ENCODE measurements around the gene OR52B6.
"Not testable (repeated sequence)": the region's sequence is repeated elsewhere in the genome, so short reads cannot be mapped to it uniquely, and the experiment has no call there.

The OR52B6 gene

DNA sequence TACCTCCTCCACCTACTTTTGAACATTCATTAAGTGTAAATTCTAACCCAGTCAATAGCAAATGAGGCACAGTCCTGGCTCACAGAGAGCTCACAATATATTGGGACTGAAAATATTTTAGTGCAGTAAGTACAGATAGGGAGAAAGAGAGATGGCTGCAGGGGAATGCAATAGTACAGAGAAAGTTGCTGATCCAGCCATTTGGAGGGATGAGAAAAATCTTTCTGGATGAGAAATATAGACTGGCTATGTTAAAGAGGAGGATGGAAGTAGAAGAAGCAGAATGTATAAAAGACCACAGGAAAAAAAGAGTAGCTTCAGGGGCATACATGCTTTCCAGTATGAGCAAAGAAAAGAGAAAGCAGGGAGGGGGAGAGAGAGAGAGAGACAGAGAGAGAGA lies 3.6 kb upstream of the OR52B6 start:
- Histone ChIP-seq H3K27ac (no peak overlapping the region), H3K4me1 (no peaks in the 10 kb centered on the region), H3K36me3 (no peaks in the 10 kb centered on the region), H3K4me3 (no peak overlapping the region), H3K9me3 (no peaks in the 10 kb centered on the region), H3K27me3 (no peaks in the 10 kb centered on the region)
- no peak for DNase-seq
- TF ChIP-seq, protein P1, sequence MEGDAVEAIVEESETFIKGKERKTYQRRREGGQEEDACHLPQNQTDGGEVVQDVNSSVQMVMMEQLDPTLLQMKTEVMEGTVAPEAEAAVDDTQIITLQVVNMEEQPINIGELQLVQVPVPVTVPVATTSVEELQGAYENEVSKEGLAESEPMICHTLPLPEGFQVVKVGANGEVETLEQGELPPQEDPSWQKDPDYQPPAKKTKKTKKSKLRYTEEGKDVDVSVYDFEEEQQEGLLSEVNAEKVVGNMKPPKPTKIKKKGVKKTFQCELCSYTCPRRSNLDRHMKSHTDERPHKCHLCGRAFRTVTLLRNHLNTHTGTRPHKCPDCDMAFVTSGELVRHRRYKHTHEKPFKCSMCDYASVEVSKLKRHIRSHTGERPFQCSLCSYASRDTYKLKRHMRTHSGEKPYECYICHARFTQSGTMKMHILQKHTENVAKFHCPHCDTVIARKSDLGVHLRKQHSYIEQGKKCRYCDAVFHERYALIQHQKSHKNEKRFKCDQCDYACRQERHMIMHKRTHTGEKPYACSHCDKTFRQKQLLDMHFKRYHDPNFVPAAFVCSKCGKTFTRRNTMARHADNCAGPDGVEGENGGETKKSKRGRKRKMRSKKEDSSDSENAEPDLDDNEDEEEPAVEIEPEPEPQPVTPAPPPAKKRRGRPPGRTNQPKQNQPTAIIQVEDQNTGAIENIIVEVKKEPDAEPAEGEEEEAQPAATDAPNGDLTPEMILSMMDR (IDR thresholded peaks at IDR 0.05) = no peak
- intact Hi-C loops (cut with DNase I; ENCODE audit: low total_unique reads) = no loop called here

DNA sequence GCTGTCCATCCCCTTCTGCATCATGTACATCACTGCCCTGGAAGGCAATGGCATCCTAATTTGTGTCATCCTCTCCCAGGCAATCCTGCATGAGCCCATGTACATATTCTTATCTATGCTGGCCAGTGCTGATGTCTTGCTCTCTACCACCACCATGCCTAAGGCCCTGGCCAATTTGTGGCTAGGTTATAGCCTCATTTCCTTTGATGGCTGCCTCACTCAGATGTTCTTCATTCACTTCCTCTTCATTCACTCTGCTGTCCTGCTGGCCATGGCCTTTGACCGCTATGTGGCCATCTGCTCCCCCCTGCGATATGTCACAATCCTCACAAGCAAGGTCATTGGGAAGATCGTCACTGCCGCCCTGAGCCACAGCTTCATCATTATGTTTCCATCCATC lies 337 bp downstream of the OR52B6 start:
- H3K27ac ChIP-seq = no peak overlapping the region
- H3K4me1 ChIP-seq = no peaks in the 10 kb centered on the region
- TF ChIP-seq, protein P1 (IDR thresholded peaks at IDR 0.05) = no peak
- intact Hi-C loops (cut with DNase I; ENCODE audit: low total_unique reads) = no loop called here
- no peaks in the 10 kb centered on the region for H3K36me3 ChIP-seq
- no peak for DNase-seq
- no peaks in the 10 kb centered on the region for H3K9me3 ChIP-seq
- no peak overlapping the region for H3K4me3 ChIP-seq
- no peaks in the 10 kb centered on the region for H3K27me3 ChIP-seq

DNA sequence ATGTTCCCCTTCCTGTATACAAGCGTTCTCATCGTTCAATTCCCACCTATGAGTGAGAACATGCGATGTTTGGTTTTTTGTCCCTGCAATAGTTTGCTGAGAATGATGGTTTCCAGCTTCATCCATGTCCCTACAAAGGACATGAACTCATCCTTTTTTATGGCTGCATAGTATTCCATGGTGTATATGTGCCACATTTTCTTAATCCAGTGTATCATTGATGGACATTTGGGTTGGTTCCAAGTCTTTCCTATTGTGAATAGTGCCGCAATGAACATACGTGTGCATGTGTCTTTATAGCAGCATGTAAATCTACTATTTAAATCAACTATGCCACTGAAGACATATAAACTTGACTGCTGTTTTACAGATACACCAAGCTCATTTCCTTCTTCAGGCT lies 3.8 kb downstream of the OR52B6 start:
- H3K9me3 ChIP-seq; H3K27ac ChIP-seq; H3K4me1 ChIP-seq; H3K36me3 ChIP-seq; H3K4me3 ChIP-seq; intact Hi-C loops (cut with DNase I; ENCODE audit: low total_unique reads); DNase-seq; H3K27me3 ChIP-seq: not testable (repeated sequence)

DNA sequence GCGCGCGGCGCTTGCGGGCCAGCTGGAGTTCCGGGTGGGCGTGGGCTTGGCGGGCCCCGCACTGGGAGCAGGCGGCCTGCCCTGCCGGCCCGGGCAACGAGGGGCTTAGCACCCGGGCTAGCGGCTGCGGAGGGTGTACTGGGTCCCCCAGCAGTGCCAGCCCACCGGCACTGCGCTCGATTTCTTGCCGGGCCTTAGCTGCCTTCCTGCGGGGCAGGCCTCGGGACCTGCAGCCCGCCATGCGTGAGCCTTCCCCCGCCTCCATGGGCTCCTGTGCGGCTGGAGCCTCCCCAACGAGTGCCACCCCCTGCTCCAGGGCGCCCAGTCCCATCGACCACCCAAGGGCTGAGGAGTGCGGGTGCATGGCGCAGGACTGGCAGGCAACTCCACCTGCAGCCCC lies 9.2 kb downstream of the OR52B6 start:
- intact Hi-C loops (cut with DNase I; ENCODE audit: low total_unique reads) = not testable (repeated sequence)

DNA sequence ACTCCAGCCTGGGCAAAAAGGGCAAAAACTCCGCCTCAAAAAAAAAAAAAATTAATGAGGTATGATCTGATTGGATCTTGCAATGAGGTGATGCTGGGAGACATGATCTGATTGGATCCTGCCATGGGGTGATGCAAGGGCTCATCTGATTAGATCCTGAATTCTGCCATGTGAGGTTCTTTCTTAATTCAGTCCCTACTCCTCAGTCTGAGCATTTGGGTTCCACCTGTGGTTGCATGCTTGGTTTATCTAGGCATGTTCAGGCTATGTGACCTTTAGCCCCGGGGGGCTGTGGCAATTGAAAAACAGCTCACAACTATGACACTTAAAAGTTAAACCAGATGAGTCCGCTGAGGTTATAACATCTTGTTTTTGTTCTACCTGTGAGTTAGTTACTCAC lies 10.9 kb downstream of the OR52B6 start:
- intact Hi-C loops (cut with DNase I; ENCODE audit: low total_unique reads) = no loop called here
- Histone ChIP-seq H3K9me3 (no peaks in the 10 kb centered on the region), H3K4me1 (peaks cover 0 to 4% (median 2%) of the 10 kb centered on the region in 4 donors), H3K27me3 (no peaks in the 10 kb centered on the region), H3K4me3 (no peak overlapping the region), H3K36me3 (no peaks in the 10 kb centered on the region), H3K27ac (no peak overlapping the region)
- DNase-seq = no peak
- TF ChIP-seq, protein P1 (IDR thresholded peaks at IDR 0.05) = no peak

More for the DNA sequence above, 9.2 kb downstream of the OR52B6 start:
- not testable (repeated sequence) for H3K9me3 ChIP-seq, H3K4me1 ChIP-seq, DNase-seq, H3K27me3 ChIP-seq, H3K4me3 ChIP-seq, H3K36me3 ChIP-seq, H3K27ac ChIP-seq

DNA sequence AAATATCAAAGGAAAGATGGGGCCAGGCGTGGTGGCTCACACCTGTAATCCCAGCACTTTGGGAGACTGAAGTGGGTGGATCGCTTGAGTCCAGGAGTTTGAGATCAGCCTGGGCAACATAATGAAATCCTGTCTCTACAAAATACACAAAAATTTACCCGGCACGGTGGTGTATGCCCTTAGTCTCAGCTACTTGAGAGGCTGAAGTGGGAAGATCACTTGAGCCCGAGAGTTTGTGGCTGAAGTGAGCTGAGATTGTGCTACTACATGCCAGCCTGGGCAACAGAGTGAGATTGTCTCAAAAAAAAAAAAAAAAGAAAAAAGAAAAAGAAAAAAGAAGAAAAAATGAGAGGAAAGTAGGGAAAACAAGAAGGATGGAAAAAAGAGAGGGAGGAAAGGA lies 11.9 kb downstream of the OR52B6 start:
- no peak for DNase-seq
- H3K9me3 ChIP-seq = no peaks in the 10 kb centered on the region
- H3K27me3 ChIP-seq = no peaks in the 10 kb centered on the region
- H3K36me3 ChIP-seq = no peaks in the 10 kb centered on the region
- H3K4me3 ChIP-seq = no peak overlapping the region
- intact Hi-C loops (cut with DNase I; ENCODE audit: low total_unique reads) = no loop called here
- peaks cover 0 to 12% (median 8%) of the 10 kb centered on the region in 4 donors for H3K4me1 ChIP-seq
- no peak overlapping the region for H3K27ac ChIP-seq
- TF ChIP-seq, protein P1 (IDR thresholded peaks at IDR 0.05) = no peak

DNA sequence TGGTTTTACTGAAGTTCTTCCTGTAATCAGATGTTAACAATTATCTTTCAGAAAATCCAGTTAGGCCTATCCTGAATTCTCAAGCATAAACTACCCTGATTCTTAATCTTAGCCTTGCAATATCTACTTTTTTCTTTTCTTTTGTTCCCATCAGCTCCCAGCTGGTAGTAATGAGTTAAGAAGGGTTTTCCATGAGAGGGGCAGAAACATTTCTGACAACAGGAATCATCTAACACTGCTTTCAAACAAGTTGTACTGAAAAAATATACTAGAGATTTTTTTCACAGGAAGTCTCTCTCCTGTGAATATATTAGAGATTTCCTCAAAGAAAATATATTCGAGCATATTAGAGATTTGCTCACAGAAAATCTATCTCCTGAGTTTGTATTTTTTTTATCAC lies 12.5 kb downstream of the OR52B6 start:
- TF ChIP-seq, protein P1 (IDR thresholded peaks at IDR 0.05) = no peak
- Histone ChIP-seq H3K9me3 (no peaks in the 10 kb centered on the region), H3K27me3 (no peaks in the 10 kb centered on the region), H3K4me3 (no peak overlapping the region), H3K36me3 (no peaks in the 10 kb centered on the region), H3K27ac (no peak overlapping the region), H3K4me1 (peaks cover 0 to 17% (median 12%) of the 10 kb centered on the region in 4 donors)
- intact Hi-C loops (cut with DNase I; ENCODE audit: low total_unique reads) = no loop called here
- no peak for DNase-seq
